GM23338 (cell line): ENCODE data around the gene RHEX. TPM values are rescaled to one million over a fixed set of nuclear protein-coding genes. Genes with fewer than 3 reads are reported as not detected.

Source experiments
- ATAC-seq: fragments of 200-7000 bp; cut with Tn5 transposase; 3 replicates; pipeline ENCODE4 v1.9.1; 2020
- DNase-seq: peaks from one replicate; pipeline ENCODE4 v3.0.0-alpha.2; 2015; ENCODE audit warnings: low spot score
- H2AFZ ChIP-seq: fragments of 200-600 bp; sonication (generic); 2 replicates; pipeline ENCODE4 v1.8.0; 2016; ENCODE audit warnings: antibody characterized with exemption, mild to moderate bottlenecking, moderate library complexity
- H3F3A ChIP-seq: fragments of 200-600 bp; sonication (generic); replicated peaks from 2 replicates; pipeline ENCODE4 v1.8.0; 2017; ENCODE audit warnings: antibody characterized with exemption, mixed run types, low read depth
- H3K27ac ChIP-seq: fragments of 200-600 bp; sonication (generic); 2 replicates; pipeline ENCODE4 v1.6.1; 2016; ENCODE audit warnings: low read depth
- H3K27me3 ChIP-seq: fragments of 200-600 bp; sonication (generic); 2 replicates; pipeline ENCODE4 v1.8.0; 2016; ENCODE audit warnings: mild to moderate bottlenecking, mixed run types, moderate library complexity; ENCODE audit not compliant: insufficient read depth
- H3K36me3 ChIP-seq: fragments of 200-600 bp; sonication (generic); 2 replicates; pipeline ENCODE4 v1.8.0; 2016; ENCODE audit warnings: mild to moderate bottlenecking; ENCODE audit not compliant: insufficient read depth
- H3K4me1 ChIP-seq: fragments of 200-600 bp; sonication (generic); 2 replicates; pipeline ENCODE4 v1.8.0; 2016; ENCODE audit warnings: mild to moderate bottlenecking, moderate library complexity; ENCODE audit not compliant: insufficient read depth
- H3K4me2 ChIP-seq: fragments of 200-600 bp; sonication (generic); 2 replicates; pipeline ENCODE4 v1.7.1; 2017; ENCODE audit warnings: mixed run types
- H3K4me3 ChIP-seq: fragments of 200-600 bp; sonication (generic); 2 replicates; pipeline ENCODE4 v1.6.1; 2016; ENCODE audit warnings: mixed run types
- H3K79me2 ChIP-seq: fragments of 200-600 bp; sonication (generic); replicated peaks from 2 replicates; pipeline ENCODE4 v1.8.0; 2017; ENCODE audit warnings: mild to moderate bottlenecking; ENCODE audit not compliant: insufficient read depth
- H3K9me2 ChIP-seq: fragments of 200-600 bp; sonication (generic); 2 replicates; pipeline ENCODE4 v1.8.0; 2017; ENCODE audit not compliant: insufficient read depth
- H4K20me1 ChIP-seq: fragments of 200-600 bp; sonication (generic); replicated peaks from 2 replicates; pipeline ENCODE4 v1.8.0; 2017; ENCODE audit warnings: mild to moderate bottlenecking; ENCODE audit not compliant: insufficient read depth
- H3K27ac Mint-ChIP-seq: 2 replicates; pipeline ENCODE4 v1.8.0; 2020; ENCODE audit warnings: inconsistent platforms, mild to moderate bottlenecking, moderate library complexity, mixed read lengths
- H3K27me3 Mint-ChIP-seq: 3 replicates; pipeline ENCODE4 v1.8.0; 2022; ENCODE audit warnings: low read depth, mild to moderate bottlenecking, moderate library complexity, mixed read lengths, inconsistent platforms; ENCODE audit not compliant: insufficient read depth, poor library complexity
- H3K36me3 Mint-ChIP-seq: 3 replicates; pipeline ENCODE4 v1.8.0; 2021; ENCODE audit warnings: low read depth, mild to moderate bottlenecking, inconsistent platforms, moderate library complexity, mixed read lengths
- H3K4me1 Mint-ChIP-seq: 3 replicates; pipeline ENCODE4 v1.8.0; 2020; ENCODE audit warnings: mild to moderate bottlenecking, inconsistent platforms, mixed read lengths
- H3K4me3 Mint-ChIP-seq: 3 replicates; pipeline ENCODE4 v1.8.0; 2021; ENCODE audit warnings: moderate library complexity, mild to moderate bottlenecking, inconsistent platforms, mixed read lengths
- H3K9me3 Mint-ChIP-seq: 3 replicates; pipeline ENCODE4 v1.8.0; 2020; ENCODE audit warnings: moderate library complexity, mild to moderate bottlenecking, inconsistent platforms, mixed read lengths
- CREB1 ChIP-seq: fragments of 250-450 bp; sonication (Bioruptor Pico); IDR thresholded peaks from 2 replicates; pipeline ENCODE4 v1.5.0; 2020; ENCODE audit warnings: low read depth, mild to moderate bottlenecking, moderate library complexity
- ETS1 ChIP-seq: IDR thresholded peaks from 2 replicates; pipeline ENCODE4 v1.6.1; 2016; ENCODE audit warnings: antibody characterized with exemption
- EZH2 ChIP-seq: fragments of 200-600 bp; sonication (generic); IDR thresholded peaks from one replicate; pipeline ENCODE4 v1.8.0; 2017; ENCODE audit warnings: antibody characterized with exemption, mild to moderate bottlenecking, low read depth; ENCODE audit not compliant: unreplicated experiment
- EZH2phosphoT487 ChIP-seq: fragments of 200-600 bp; sonication (generic); IDR thresholded peaks from one replicate; pipeline ENCODE4 v1.8.1; 2018; ENCODE audit warnings: antibody characterized with exemption; ENCODE audit not compliant: unreplicated experiment
- JUNB ChIP-seq: IDR thresholded peaks from one replicate; pipeline ENCODE4 v1.6.1; 2016; ENCODE audit warnings: antibody characterized with exemption; ENCODE audit not compliant: unreplicated experiment
- NANOG ChIP-seq: IDR thresholded peaks from 2 replicates; pipeline ENCODE4 v1.6.1; 2016; ENCODE audit warnings: antibody characterized with exemption, borderline replicate concordance
- REST ChIP-seq: IDR thresholded peaks from one replicate; pipeline ENCODE4 v1.6.1; 2018; ENCODE audit warnings: antibody characterized with exemption; ENCODE audit not compliant: unreplicated experiment
- STAT1 ChIP-seq: IDR thresholded peaks from one replicate; pipeline ENCODE4 v1.6.1; 2016; ENCODE audit warnings: antibody characterized with exemption; ENCODE audit not compliant: unreplicated experiment
- ZNF114 ChIP-seq: fragments of 250-450 bp; sonication (Bioruptor Pico); IDR thresholded peaks from 2 replicates; pipeline ENCODE4 v1.5.0; 2020; ENCODE audit warnings: mild to moderate bottlenecking, moderate library complexity
- ZNF331 ChIP-seq: fragments of 250-450 bp; sonication (Bioruptor Pico); IDR thresholded peaks from 2 replicates; pipeline ENCODE4 v1.5.0; 2020; ENCODE audit warnings: low read depth, mild to moderate bottlenecking, moderate library complexity
- ZNF462 ChIP-seq: fragments of 250-450 bp; sonication (Bioruptor Pico); IDR thresholded peaks from 2 replicates; pipeline ENCODE4 v1.5.0; 2020; ENCODE audit warnings: mild to moderate bottlenecking, moderate library complexity
- polyA plus RNA-seq: library from polyadenylated mRNA; unstranded; fragments of >200 nt; fragmentation: Nextera tagmentation; extraction: Ambion mirVana; gene quantifications from 2 replicates; pipeline ENCODE4 v1.2.1, GENCODE V29; 2016
- total RNA-seq: library from RNA; depleted of rRNA; stranded (reverse); fragments of >200 nt; shearing (Covaris generic); gene quantifications from 2 replicates; pipeline ENCODE4 v1.2.3, GENCODE V29; 2014
- TF ChIP-seq, protein P1 (sequence below), 2 experiments: fragments of 200-600 bp in 1 of 2; sonication (generic) in 1 of 2; conservative IDR thresholded peaks; 2 replicates each; pipeline versions ENCODE4 v1.5.1 to v1.6.1; 2016 to 2017; ENCODE audit warnings: antibody characterized with exemption in 2 of 2, low read depth in 2 of 2, mild to moderate bottlenecking in 2 of 2, moderate library complexity in 1 of 2

Gene RHEX
- total and polyA plus RNA-seq, 2 experiments from 2014 or later: not detected

GRCh38 chr1:206106328-206107167, 53.6 kb downstream of the RHEX start (continued):
- no peak for TF ChIP-seq ZNF331 (CRISPR knock-in tag)

GRCh38 chr1:206107168-206107544, 54.2 kb downstream of the RHEX start:
- DNase-seq: no peak
- Histone ChIP-seq H3K79me2 (no peaks in the 10 kb centered on the region), H3K4me3 (no peak overlapping the region), H3K4me1 (no peaks in the 10 kb centered on the region), H3K9me2 (no peaks in the 10 kb centered on the region), H3K4me2 (no peak overlapping the region), H4K20me1 (no peaks in the 10 kb centered on the region), H2AFZ (no peak overlapping the region), H3K36me3 (no peaks in the 10 kb centered on the region), H3K27ac (no peak overlapping the region), H3K27me3 (no peaks in the 10 kb centered on the region), H3F3A (no peaks in the 10 kb centered on the region)
- H3K4me3 Mint-ChIP-seq: no peak overlapping the region
- no peaks in the 10 kb centered on the region for H3K4me1 Mint-ChIP-seq
- no peaks in the 10 kb centered on the region for H3K36me3 Mint-ChIP-seq
- H3K27ac Mint-ChIP-seq: no peak overlapping the region
- no peaks in the 10 kb centered on the region for H3K9me3 Mint-ChIP-seq
- ATAC-seq: no peak
- H3K27me3 Mint-ChIP-seq: peaks cover 5% of the 10 kb centered on the region
- TF ChIP-seq ZNF331 (CRISPR knock-in tag): no peak
- TF ChIP-seq ZNF462 (CRISPR knock-in tag): no peak
- no peak for TF ChIP-seq ZNF114 (CRISPR knock-in tag)
- no peak for TF ChIP-seq JUNB
- TF ChIP-seq, protein P1, sequence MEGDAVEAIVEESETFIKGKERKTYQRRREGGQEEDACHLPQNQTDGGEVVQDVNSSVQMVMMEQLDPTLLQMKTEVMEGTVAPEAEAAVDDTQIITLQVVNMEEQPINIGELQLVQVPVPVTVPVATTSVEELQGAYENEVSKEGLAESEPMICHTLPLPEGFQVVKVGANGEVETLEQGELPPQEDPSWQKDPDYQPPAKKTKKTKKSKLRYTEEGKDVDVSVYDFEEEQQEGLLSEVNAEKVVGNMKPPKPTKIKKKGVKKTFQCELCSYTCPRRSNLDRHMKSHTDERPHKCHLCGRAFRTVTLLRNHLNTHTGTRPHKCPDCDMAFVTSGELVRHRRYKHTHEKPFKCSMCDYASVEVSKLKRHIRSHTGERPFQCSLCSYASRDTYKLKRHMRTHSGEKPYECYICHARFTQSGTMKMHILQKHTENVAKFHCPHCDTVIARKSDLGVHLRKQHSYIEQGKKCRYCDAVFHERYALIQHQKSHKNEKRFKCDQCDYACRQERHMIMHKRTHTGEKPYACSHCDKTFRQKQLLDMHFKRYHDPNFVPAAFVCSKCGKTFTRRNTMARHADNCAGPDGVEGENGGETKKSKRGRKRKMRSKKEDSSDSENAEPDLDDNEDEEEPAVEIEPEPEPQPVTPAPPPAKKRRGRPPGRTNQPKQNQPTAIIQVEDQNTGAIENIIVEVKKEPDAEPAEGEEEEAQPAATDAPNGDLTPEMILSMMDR (conservative IDR thresholded peaks at IDR 0.05; ENCODE audit: low read depth in 2 of 2): no peak
- no peak for TF ChIP-seq ETS1
- no peak for TF ChIP-seq NANOG
- TF ChIP-seq STAT1: no peak
- no peak for TF ChIP-seq EZH2
- TF ChIP-seq REST: no peak
- no peak for TF ChIP-seq EZH2phosphoT487
- no peak for TF ChIP-seq CREB1 (CRISPR knock-in tag)
